GM19468 (cell line): ENCODE data around the gene C11orf71.

Experiments
- ATAC-seq: cut with Tn5 transposase; IDR thresholded peaks from one replicate; pipeline ENCODE4 v1.9.1; 2021; ENCODE audit warnings: mild to moderate bottlenecking, moderate library complexity, moderate number of reproducible peaks; ENCODE audit not compliant: unreplicated experiment; ENCODE audit errors: extremely low read depth

Gene C11orf71

GRCh38 chr11:114400216-114400914 lies at the start of gene C11orf71, which contains the start of gene RBM7:
Gene C11orf71 (minus strand): TSS chr11:114400511. CDS start chr11:114400331, 180 bp downstream.
Gene RBM7 (plus strand): TSS chr11:114400666. CDS start chr11:114400672, 6 bp downstream.
- ATAC-seq = peak; percentile 94

- ATAC-seq = no peak
Measured at GRCh38 chr11:114449845-114450244, 49.5 kb upstream of the C11orf71 start.

- no peak for ATAC-seq
Measured at GRCh38 chr11:114448749-114449482, 48.6 kb upstream of the C11orf71 start.

GRCh38 chr11:114447892-114448291 lies 47.6 kb upstream of the C11orf71 start:
- no peak for ATAC-seq

GRCh38 chr11:114447444-114447843 lies 47.1 kb upstream of the C11orf71 start:
- no peak for ATAC-seq

GRCh38 chr11:114442536-114442935 lies 42.2 kb upstream of the C11orf71 start:
- ATAC-seq = no peak

GRCh38 chr11:114441921-114442320 lies 41.6 kb upstream of the C11orf71 start:
- ATAC-seq = no peak

- ATAC-seq = no peak
Measured at GRCh38 chr11:114440971-114441763, 40.9 kb upstream of the C11orf71 start.

GRCh38 chr11:114440121-114440860 lies 40.0 kb upstream of the C11orf71 start:
- no peak for ATAC-seq

- ATAC-seq = peak; percentile 97
Measured at GRCh38 chr11:114439229-114440120, 39.2 kb upstream of the C11orf71 start, which contains the start of gene REXO2. Gene REXO2 (plus strand): TSS chr11:114439467. CDS start chr11:114439529, 62 bp downstream.

GRCh38 chr11:114438303-114438702 lies 38.0 kb upstream of the C11orf71 start:
- ATAC-seq = no peak

- ATAC-seq = no peak
Measured at GRCh38 chr11:114433376-114433775, 33.1 kb upstream of the C11orf71 start.

GRCh38 chr11:114432893-114433292 lies 32.6 kb upstream of the C11orf71 start:
- no peak for ATAC-seq

GRCh38 chr11:114430290-114430689 lies 30.0 kb upstream of the C11orf71 start:
- no peak for ATAC-seq

- ATAC-seq = no peak
Measured at GRCh38 chr11:114426280-114426679, 26.0 kb upstream of the C11orf71 start.

- no peak for ATAC-seq
Measured at GRCh38 chr11:114416441-114416961, 16.2 kb upstream of the C11orf71 start.

- no peak for ATAC-seq
Measured at GRCh38 chr11:114413958-114414357, 13.6 kb upstream of the C11orf71 start.

- ATAC-seq = no peak
Measured at GRCh38 chr11:114412946-114413345, 12.6 kb upstream of the C11orf71 start.

GRCh38 chr11:114401311-114401710 lies 1.0 kb upstream of the C11orf71 start:
- ATAC-seq = no peak
